GM21390 (cell line): ENCODE results near the gene UBC.

ENCODE experiments used
- ATAC-seq: cut with Tn5 transposase; IDR thresholded peaks from one replicate; pipeline ENCODE4 v1.9.1; 2021; ENCODE audit not compliant: unreplicated experiment

UBC gene

DNA sequence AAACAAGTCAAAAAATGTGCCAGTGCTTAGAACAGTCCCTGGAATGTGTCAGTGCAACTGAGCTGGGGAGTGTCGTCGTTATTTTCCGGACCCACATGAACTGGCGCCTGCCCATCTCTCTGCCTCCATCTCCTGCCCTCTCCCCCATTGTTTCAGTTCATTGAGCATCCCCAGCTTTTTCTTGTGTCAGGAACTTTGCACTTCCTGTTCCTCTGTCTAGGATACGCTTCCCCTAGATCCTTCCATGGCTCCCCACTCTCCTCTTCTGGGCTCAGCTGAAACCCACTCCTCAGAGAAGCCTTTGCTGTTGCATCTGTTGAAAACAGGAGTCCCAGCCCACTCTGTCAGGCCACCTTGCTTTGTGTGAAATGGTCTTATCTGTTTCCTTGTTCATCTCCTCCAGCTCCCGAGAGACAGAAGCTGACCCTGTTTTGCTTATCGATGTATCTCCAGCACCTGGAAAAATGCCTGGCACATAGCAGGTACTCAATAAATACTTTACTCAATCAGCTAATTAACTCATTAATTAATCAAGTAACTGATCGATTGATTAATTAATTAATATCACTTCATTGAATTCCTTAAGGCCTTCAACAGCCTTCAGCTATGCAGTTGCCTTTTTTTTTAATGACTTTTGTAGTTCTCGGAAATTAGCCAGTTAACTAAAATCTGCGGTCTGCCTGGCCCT, 48.1 kb downstream of the UBC start:
- ATAC-seq, result no peak

DNA sequence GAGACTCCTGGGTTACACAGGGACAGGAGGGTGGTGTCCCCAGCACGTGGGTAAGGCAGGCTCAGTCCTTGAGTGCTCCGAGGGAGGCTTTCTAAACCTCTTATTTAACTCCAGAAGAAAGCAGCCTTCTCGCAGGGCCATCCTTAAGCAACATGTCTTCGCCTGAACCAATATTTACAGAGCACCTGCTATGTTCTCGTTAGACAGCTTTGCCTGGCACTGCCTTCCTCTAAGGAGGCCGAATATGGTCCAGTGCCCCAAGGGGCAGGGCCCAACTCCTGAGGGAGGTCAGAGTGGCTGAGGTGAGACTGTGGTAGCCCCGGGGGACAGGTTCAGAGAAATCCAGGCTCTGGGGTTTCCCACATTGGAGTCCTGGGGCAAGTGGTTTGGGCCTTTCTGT, 48.7 kb downstream of the UBC start:
- ATAC-seq, result no peak

DNA sequence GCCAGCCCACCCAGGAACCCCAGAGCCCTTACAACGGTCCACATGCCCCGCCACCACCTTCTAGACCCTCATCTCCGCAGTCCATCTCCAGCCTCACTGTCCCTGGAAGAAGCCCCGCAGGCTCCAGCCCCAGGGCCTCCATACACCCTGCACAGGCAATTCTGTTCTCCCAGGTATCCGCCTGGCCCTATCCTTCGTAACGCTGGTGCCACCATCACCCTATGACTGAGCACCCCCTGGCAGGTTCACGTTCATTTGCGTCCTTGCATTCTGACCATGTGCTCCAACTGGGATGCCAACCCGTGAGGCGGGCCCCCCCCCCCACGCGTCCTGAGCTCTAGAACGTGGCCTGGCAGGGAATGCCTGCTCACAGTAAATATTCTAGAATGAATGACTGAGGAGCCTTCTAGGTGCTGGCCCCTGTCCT, 50.1 kb downstream of the UBC start:
- no peak for ATAC-seq

DNA sequence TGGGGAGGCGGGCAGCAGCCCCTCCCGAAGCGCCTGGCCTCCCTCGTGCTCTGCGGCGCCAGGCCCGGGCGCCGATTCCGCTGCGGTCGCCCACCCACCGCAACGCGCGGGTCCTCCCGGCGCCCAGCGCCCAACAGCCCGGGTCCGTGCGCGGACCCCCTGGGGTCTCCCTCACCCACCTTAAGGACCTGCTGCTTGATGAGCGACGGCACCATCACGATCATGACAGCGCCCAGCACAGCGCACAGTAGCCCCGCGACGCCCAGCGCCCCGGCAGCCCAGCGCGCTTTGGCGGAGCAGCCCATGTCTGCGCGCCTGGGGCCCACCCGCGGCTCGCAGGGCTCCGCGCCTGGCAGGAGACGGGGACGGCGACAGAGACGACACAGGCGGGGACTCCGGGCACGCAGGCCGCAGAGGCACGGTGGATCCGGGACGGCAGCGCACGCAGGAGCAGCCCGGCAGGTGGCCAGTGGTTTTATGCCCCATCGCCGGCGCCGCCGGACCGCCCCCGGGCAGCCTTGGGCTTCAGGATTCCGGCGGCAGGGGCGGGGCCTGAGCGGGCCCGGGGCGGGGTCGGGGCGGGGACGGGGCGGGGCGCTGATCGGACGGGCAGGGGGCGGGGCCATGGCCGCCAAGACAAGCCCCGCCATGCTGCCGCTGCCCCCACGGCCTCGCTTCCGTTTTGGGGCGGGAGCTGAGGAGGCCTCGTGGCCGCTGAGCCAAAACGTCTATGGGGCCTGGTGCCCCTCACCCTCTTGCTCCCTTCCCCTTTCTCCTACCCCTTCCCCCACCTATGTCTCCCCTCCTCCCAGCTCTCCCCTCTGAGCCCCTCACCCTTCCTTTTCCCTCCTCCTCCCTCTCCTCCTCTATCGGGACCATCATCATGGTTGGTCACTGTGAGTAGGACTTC, 50.8 kb downstream of the UBC start, which contains the start of gene SCARB1:
Gene SCARB1 (minus strand): TSS at position 449 of the 910 bp plus-strand sequence. CDS start 144 bp downstream, at position 305.
- ATAC-seq, result peak; percentile 68

DNA sequence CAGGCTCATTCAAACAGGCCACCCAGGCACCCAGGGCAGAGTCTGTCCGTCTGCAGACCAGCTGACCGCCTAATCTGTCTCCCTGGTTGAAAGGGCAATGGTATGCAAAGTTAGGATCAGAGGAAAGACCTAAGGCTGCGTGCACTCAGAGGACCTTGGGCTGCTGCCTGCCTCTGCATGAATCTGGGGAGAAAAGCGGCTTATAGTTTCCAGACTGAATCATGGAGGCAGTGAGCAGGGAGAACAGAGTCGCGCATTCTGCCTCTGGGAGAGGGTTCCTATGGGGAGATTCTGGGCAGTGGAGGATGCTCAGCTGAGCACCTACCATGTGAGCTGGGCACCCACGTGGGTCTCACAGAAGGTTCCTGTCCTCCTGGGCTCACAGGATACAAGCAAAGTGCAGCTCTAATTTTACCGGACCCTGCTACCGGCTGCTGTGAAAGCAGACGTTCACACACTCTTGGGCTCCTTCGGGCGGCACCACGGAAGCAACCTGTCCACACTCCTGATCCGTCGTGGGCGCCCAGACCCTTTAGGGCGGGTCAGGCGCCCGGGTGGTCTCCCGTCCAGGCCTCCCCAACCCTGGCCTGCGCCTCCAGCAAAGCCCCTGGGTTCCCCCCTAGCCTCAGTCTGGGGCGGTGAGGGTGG, 51.6 kb downstream of the UBC start:
- peak; percentile 22 for ATAC-seq

DNA sequence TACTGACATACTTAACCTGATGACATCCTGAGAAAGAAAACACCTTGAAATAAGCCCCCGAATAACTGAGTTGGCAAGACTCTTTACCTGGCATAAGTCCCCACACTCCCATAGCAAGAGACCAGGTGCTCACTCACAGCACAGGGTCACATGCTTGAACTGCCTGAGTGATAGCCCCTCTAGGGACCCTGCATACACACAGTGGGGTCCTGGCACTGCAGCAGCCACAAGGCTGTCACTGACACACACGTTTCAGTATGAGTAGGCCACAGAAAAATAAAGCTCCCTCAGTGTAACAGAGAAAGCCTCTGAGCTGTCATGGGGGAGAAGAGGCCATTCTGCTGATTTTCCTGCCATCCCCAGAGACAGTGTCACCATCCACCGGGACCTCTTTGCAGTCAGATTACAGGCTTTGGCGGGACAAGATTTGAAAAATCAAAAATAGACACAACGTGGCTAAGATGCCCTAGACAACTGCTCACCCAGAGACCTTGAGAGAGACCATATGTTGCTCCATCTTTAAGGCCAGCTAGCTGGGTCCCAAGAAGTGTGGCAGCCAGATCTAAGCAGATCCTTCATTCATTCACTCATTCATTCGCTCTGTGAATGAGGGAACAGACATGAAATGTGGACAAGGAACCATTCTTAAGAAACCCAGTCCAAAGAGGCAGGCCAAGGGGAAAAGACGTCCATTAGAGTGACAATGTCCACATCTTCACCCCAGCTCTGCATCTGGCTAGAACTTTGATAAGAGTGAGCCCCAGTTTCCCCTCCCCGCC, 52.4 kb downstream of the UBC start:
- ATAC-seq, result peak; percentile 25
